GM21423 (cell line): Measurements from ENCODE around the gene RNF121.

Experiments used
- ATAC-seq: cut with Tn5 transposase; IDR thresholded peaks from one replicate; pipeline ENCODE4 v1.9.1; 2021; ENCODE audit warnings: mild to moderate bottlenecking, moderate library complexity; ENCODE audit not compliant: unreplicated experiment

Gene RNF121

GRCh38 chr11:72003776-72004171 lies 74.9 kb downstream of the RNF121 start:
- ATAC-seq: no peak

GRCh38 chr11:72004515-72005346 lies 75.9 kb downstream of the RNF121 start:
- ATAC-seq: no peak

GRCh38 chr11:72005347-72006260 lies 76.8 kb downstream of the RNF121 start:
- ATAC-seq: no peak

GRCh38 chr11:72006309-72007088 lies 77.7 kb downstream of the RNF121 start:
- no peak for ATAC-seq

GRCh38 chr11:72007089-72007476 lies 78.2 kb downstream of the RNF121 start:
- ATAC-seq: no peak

- no peak for ATAC-seq
Observed at GRCh38 chr11:72007587-72007986, 78.7 kb downstream of the RNF121 start.

- no peak for ATAC-seq
Observed at GRCh38 chr11:72008728-72009127, 79.9 kb downstream of the RNF121 start.

GRCh38 chr11:72009156-72009555 lies 80.3 kb downstream of the RNF121 start:
- no peak for ATAC-seq

GRCh38 chr11:72010529-72011233 lies 81.8 kb downstream of the RNF121 start:
- no peak for ATAC-seq

GRCh38 chr11:72012091-72012630 lies 83.3 kb downstream of the RNF121 start:
- no peak for ATAC-seq

GRCh38 chr11:72012897-72013721 lies 84.3 kb downstream of the RNF121 start:
- ATAC-seq: no peak

- ATAC-seq: no peak
Observed at GRCh38 chr11:72013765-72014711, 85.2 kb downstream of the RNF121 start.

GRCh38 chr11:72014761-72015320 lies 86.0 kb downstream of the RNF121 start:
- ATAC-seq: no peak

- ATAC-seq: no peak
Observed at GRCh38 chr11:72015511-72016061, 86.7 kb downstream of the RNF121 start.

- no peak for ATAC-seq
Observed at GRCh38 chr11:72018171-72018570, 89.3 kb downstream of the RNF121 start.

- no peak for ATAC-seq
Observed at GRCh38 chr11:72023335-72023734, 94.5 kb downstream of the RNF121 start.

GRCh38 chr11:72024069-72024754 lies 95.4 kb downstream of the RNF121 start:
- ATAC-seq: no peak
